NB4 (cell line): ENCODE results near the gene UROC1.

ENCODE experiments used
- DNase-seq: peaks from one replicate; pipeline ENCODE4 v3.0.0; 2010; ENCODE audit warnings: low read depth
- H3K4me3 ChIP-seq: one replicate; pipeline ENCODE4 v1.5.1; 2011; ENCODE audit warnings: mild to moderate bottlenecking, low read depth, low read length, moderate library complexity
- CTCF ChIP-seq: IDR thresholded peaks from one replicate; pipeline ENCODE4 v1.5.1; 2012; ENCODE audit warnings: low read depth, low read length
- MYC ChIP-seq: IDR thresholded peaks from 2 replicates; pipeline ENCODE4 v1.6.1; 2011; ENCODE audit warnings: low read depth, low read length
- POLR2A ChIP-seq: IDR thresholded peaks from 2 replicates; pipeline ENCODE4 v1.6.1; 2011; ENCODE audit warnings: mild to moderate bottlenecking; ENCODE audit not compliant: insufficient read length; ENCODE audit errors: extremely low read depth
- TF ChIP-seq, protein P1 (sequence below): IDR thresholded peaks from 2 replicates; pipeline ENCODE4 v1.6.1; 2011; ENCODE audit warnings: low read depth, low read length

The UROC1 gene

DNA sequence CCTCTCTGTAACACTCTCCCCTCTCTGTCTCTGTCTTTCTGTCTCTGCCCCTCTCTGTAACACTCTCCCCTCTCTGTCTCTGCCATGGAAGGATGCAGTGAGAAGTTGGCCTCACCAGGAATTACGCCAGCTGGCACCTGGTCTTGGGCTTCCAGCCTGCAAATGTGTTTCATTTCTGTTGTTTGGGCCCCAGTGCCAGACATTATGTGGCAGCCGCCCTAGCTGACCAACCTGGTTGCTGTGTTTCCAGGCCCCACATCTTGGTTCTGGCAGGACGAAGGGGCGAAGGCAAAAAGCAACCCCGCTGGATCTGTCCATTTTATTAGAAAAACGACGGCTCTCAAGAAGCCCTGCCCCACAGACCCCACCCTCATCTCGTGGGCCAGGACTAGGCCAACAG, 36.7 kb downstream of the UROC1 start:
- H3K4me3 ChIP-seq, result no peak overlapping the region
- TF ChIP-seq MYC (no peak), CTCF (no peak), POLR2A (no peak)
- TF ChIP-seq, protein P1, sequence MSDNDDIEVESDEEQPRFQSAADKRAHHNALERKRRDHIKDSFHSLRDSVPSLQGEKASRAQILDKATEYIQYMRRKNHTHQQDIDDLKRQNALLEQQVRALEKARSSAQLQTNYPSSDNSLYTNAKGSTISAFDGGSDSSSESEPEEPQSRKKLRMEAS, result no peak
- no peak for DNase-seq

DNA sequence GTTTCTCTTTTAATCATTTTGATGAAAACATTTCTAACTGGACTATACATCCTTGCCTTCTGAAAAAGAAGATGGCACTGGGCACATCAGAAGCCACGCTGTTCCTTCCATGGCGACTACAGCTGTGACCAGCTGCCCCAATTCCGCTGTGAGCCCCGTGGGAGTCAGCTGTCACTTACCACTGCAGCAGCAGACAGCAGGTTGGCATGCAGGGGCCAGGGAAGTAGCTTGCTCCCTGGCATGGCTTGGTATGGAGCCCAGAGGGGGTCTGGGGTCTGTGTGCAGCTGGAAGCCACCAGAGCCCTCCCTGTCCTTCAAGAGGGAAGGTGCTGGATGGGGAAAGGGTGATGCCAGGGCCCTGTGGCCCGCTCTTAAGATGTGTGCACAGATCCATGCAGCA, 37.4 kb downstream of the UROC1 start:
- H3K4me3 ChIP-seq, result no peak overlapping the region
- TF ChIP-seq POLR2A (no peak), MYC (no peak), CTCF (no peak)
- TF ChIP-seq, protein P1, result no peak
- DNase-seq, result no peak

DNA sequence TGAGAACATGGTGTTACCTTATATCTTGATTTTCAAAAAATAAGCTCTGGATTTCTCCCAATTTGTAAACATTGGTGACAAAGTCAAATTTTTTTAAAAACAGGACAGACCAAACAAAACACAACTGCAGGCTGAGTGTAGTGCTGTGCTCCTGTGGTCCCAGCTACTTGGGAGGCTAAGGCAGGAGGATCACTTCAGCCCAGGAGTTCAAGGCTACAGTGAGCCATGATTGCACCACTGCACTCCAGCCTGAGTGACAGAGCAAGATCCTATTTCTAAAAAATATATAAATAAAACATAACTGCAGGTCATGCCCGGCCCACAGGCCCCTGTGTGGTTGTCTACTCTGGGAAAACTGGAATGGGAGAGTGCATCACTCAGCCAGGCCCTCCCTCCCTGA, 37.9 kb downstream of the UROC1 start:
- DNase-seq, result no peak
- H3K4me3 ChIP-seq, result no peak overlapping the region
- TF ChIP-seq POLR2A (no peak), MYC (no peak), CTCF (no peak)
- TF ChIP-seq, protein P1, result no peak

DNA sequence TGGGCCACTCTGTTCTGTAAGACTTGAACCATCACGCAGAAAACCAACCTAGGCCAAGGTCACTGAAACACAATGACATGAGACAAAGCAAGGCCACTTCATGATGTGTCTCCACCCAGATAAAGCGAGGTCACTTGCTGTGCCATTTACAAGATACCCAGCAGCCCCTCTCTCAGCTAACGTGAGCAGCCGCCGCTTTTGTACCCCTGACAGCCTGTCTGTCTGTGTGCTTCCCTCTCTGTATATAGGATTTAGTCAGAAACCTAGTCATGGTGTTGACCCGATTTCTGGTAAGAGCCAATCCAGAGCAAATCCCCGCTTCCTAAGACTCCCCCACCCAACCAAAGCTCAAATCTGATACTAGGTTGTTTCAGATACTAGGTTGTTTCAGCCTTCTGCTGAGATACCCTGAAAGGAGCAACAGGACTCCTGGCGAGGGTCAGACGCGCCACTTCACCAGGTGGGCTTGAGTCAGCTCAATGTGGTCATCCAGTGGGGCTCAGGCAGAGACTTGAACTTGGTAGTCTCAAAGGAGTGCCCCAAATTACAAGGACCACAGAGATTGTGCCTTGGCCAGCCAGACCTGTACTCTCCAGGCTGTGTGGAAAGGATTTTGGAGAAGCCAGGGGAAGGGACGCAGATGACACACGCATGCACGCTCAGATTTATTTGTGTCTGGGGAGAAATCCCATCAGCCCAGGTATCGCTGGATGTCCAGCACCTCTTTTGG, 38.8 kb downstream of the UROC1 start:
- DNase-seq, result no peak
- TF ChIP-seq POLR2A (no peak), CTCF (no peak), MYC (no peak)
- TF ChIP-seq, protein P1, result no peak
- H3K4me3 ChIP-seq, result no peak overlapping the region

DNA sequence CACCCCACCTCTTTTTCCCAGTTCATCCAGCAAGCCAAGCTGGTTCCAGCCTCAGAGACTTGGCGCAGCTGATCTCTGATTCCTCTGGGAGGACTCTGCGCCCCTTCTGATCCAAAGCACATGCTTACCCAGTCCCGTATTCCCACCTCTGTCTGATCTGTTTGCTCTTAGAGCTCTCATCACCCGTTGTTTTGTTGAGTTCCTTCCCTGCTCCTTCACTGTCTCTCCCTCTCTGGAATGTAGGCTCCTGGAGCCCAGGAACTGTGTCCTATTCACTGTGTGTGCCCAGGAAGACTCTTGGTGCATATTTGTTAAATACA, 40.6 kb downstream of the UROC1 start:
- TF ChIP-seq CTCF (no peak), MYC (no peak), POLR2A (no peak)
- TF ChIP-seq, protein P1, result no peak
- H3K4me3 ChIP-seq, result no peak overlapping the region
- DNase-seq, result no peak
